NCI-H1105 treated with DMSO at 0.1 percent for 48 hours (cell line): ENCODE data around the gene CFLAR.
"Not testable (repeated sequence)": the region's sequence is repeated elsewhere in the genome, so short reads cannot be mapped to it uniquely, and the experiment has no call there.

Experiments used
- DNase-seq: peaks from one replicate; lab custom pipeline; 2025; lab: John Stamatoyannopoulos, UW

CFLAR gene

DNA sequence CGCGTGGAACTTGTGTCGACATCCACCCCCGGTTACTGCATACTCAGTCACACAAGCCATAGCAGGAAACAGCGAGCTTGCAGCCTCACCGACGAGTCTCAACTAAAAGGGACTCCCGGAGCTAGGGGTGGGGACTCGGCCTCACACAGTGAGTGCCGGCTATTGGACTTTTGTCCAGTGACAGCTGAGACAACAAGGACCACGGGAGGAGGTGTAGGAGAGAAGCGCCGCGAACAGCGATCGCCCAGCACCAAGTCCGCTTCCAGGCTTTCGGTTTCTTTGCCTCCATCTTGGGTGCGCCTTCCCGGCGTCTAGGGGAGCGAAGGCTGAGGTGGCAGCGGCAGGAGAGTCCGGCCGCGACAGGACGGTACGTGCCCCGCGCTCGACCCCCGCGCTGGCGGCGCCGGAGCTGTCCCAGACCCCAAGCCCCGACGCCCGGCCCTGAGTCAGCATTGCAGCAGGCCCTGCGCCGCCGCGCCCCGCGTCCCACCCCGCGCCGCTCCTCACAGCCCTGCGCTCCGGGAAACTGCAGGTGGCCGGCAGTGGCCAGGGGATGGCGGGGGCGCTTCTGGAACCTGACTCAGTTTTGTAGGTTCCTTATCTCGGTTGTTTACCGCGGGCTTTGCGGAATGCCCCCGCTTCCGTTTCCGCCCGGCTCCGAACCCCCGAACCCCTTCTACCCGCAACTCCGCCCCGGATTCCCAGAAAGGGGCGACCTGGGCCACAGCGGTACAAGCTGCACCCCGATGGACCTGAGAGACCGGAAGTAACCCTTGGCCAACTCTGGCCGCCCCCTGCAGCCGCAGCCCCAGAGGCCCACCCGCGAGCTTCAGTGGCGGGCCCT lies at the start of gene CFLAR:
Gene CFLAR (plus strand): TSS at position 50 of the 844 bp plus-strand sequence. CDS start 13,702 bp downstream, outside the sequence.
- DNase-seq: peak; percentile 55

- peak; percentile 6 for DNase-seq
Observed at GRCh38 chr2:201070948-201071478, 45.0 kb upstream of the CFLAR start.

- DNase-seq: peak; percentile 85
Observed at GRCh38 chr2:201071479-201072200, 44.3 kb upstream of the CFLAR start, which contains the start of the genes HYCC2 and NDUFB3. Gene HYCC2, minus strand, starts transcription at chr2:201071671. Its CDS starts 47,662 bp downstream, at chr2:201024009. Gene NDUFB3, plus strand, starts transcription at chr2:201072001. Its CDS starts 6,882 bp downstream, at chr2:201078883.

DNA sequence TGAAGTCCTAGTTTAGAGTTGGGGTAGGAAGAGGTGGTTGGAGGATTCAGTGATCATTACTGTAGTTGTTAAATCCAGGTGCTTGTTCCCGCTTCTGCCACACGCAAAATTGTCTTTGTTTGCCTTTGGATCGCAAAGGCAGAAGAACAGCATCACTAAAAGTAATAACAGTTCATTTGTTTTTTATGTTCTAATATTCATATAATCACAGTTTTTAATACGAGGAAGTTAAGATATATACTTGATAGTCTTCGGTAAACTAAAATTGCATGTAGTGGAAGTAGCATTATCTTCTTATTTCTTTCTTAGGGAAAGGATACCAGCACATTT lies 43.8 kb upstream of the CFLAR start:
- DNase-seq: no peak

GRCh38 chr2:201073071-201073470 lies 42.9 kb upstream of the CFLAR start:
- no peak for DNase-seq

DNA sequence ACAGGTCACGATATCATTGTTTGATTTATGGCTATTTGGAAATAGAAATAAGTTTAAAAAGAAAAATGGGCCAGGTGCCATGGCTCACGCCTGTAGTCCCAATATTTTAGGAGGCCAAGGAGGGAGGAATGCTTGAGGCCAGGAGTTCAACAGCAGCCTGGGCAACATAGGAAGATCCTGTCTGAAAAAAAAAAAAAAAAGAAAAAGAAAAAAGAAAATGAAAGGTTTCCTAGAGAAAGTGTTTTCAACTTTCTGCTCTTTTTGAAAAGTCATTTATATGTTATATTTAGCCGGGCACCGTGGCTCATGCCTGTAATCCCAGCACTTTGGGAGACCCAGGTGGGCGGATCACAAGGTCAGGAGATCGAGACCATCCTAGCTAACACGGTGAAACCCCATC lies 41.0 kb upstream of the CFLAR start:
- no peak for DNase-seq

GRCh38 chr2:201084863-201085262 lies 31.1 kb upstream of the CFLAR start:
- no peak for DNase-seq

GRCh38 chr2:201090574-201090973 lies 25.4 kb upstream of the CFLAR start:
- no peak for DNase-seq

DNA sequence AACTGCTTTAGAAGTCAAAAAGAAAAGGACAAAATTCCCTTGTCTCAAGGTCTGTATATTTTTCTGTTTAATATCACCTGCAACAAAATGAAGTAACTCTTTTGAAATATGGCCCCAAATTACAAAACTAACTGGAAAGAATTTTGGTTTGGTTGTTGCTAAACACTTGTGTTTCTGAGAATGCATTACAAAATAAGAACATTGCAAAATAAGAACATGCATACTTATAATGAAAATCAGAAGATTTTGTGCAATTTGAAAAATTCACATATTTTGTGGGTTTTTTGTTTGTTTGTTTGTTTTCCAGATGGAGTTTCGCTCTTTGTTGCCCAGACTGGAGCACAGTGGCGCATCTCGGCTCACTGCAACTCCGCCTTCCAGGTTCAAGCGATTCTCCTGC lies 22.4 kb upstream of the CFLAR start:
- DNase-seq: no peak

DNA sequence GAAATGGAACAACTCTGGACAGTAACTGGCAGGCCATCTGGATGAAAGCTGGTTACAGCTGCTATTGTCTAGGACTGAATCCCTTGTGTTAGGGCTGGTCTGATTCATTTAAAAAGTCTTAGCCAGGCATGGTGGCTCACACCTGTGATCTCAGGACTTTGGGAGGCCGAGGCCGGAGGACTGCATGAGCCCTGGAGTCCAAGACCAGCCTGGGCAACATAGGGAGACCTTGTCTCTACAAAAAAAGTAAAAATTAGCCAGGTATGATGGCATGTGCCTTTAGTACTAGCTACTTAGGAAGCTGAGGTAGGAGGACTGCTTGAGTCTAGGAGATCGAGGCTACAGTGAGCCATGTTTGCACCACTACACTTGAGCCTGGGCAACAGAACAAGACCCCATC lies 15.5 kb upstream of the CFLAR start:
- DNase-seq: no peak

- DNase-seq: no peak
Observed at GRCh38 chr2:201105759-201106158, 10.2 kb upstream of the CFLAR start.

DNA sequence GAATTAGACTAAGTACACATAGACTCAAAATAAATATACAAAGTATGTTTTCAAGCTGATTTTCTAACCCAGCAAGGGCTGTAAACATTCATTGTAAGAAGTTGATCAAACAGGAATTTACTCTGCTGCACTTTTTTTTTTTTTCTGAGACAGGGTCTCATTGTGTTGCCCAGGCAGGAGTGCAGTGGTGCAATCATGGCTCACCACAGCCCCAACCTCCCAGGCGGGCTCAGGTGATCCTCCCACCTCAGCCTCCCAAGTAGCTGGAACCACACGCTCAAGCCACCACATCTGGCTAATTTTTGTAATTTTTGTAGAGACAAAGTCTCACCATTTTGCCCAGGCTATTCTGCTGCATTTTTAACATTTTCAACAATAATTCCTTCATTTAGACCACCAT lies 8.3 kb upstream of the CFLAR start:
- no peak for DNase-seq

- no peak for DNase-seq
Observed at GRCh38 chr2:201108341-201108740, 7.6 kb upstream of the CFLAR start.

DNA sequence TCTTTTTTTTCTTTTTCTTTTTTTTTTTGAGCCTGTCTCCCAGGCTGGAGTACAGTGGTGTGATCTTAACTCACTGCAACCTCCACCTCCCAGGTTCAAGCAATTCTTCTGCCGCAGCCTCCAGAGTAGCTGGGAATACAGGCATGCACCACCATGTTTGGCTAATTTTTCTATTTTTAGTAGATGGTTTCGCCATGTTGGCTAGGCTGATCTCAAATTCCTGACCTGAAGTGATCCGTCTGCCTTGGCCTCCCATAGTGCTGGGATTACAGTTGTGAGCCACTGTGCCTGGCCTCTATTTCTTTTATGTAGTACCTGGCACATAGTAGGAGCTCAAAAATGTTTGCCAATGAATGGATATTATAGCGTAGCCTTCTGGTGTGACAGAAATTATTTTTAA lies 6.8 kb upstream of the CFLAR start:
- DNase-seq: no peak

- DNase-seq: no peak
Observed at GRCh38 chr2:201110615-201111014, 5.3 kb upstream of the CFLAR start.

DNA sequence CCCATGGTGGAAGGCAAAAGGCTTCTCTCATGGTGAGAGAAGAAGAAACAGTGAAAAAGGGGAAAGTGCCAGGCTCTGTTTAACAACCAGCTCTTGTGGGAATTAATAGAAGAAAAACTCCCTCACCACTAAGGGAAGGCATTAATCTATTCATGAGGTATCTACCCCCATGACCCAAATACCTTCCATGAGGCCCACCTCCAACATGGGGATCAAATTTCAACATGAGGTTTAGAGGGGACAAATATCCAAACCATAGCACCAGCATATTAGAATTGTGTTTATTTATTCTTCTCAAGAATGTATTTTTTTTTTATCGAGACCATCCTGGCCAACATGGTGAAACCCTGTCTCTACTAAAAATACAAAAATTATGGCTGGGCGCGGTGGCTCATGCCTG lies 4.9 kb upstream of the CFLAR start:
- DNase-seq: no peak

DNA sequence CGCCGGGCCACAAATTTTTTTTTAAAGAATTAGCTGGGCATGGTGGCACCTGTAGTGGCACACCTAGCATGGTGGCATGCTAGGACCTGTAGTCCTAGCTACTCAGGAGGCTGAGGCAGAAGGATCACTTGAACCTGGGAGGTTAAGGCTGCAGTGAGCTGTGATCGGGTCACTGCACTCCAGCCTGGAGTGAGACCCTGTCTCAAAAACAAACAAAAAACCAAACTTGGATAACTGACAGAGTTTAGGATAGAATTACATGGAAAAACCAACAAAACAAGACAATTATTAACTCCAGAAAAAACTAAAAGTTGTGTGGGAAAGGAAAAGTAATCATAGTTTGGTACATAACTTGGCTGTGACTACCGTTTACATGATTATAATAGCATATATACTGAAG lies 1.6 kb upstream of the CFLAR start:
- no peak for DNase-seq

GRCh38 chr2:201114846-201115245 lies 1.1 kb upstream of the CFLAR start:
- DNase-seq: no peak

- peak; percentile 40 for DNase-seq
Observed at GRCh38 chr2:201116959-201117734, 1.2 kb downstream of the CFLAR start.

DNA sequence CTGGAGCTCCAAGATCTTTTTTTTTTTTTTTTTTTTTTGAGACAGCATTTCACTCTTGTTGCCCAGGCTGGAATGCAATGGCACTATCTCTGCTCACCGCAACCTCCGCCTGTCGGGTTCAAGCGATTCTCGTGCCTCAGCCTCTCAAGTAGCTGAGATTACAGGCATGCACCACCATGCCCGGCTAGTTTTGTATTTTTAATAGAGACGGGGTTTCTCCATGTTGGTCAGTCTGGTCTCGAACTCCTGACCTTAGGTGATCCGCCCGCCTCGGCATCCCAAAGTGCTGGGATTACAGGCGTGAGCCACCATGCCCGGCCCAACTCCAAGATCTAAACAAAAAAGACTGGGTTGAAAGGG lies 1.8 kb downstream of the CFLAR start:
- DNase-seq: not testable (repeated sequence)

- DNase-seq: peak; percentile 88
Observed at GRCh38 chr2:201118121-201118960, 2.4 kb downstream of the CFLAR start.
